HL-60 (cell line): ENCODE results near the gene SH3RF3.

ENCODE experiments used
- DNase-seq, 2 experiments: peaks; one replicate each; pipeline ENCODE4 v3.0.0-alpha.2; 2010 to 2020; ENCODE audit warnings: low read depth in 1 of 2, low spot score in 1 of 2
- H3K27ac ChIP-seq: fragments of 250-450 bp; sonication (Bioruptor Pico); replicated peaks from 2 replicates; pipeline ENCODE4 v1.5.1; 2020; ENCODE audit warnings: mild to moderate bottlenecking, moderate library complexity
- H3K27me3 ChIP-seq: fragments of 250-450 bp; sonication (Bioruptor Pico); 2 replicates; pipeline ENCODE4 v1.5.1; 2021; ENCODE audit warnings: mild to moderate bottlenecking, moderate library complexity; ENCODE audit not compliant: insufficient read depth, poor library complexity, severe bottlenecking
- H3K4me3 ChIP-seq: replicated peaks from 2 replicates; pipeline ENCODE4 v1.5.1; 2011; ENCODE audit warnings: mild to moderate bottlenecking, control low read depth, low read length; ENCODE audit not compliant: insufficient read depth
- GABPA ChIP-seq: IDR thresholded peaks from 2 replicates; pipeline ENCODE4 v1.6.1; 2012; ENCODE audit warnings: low read depth
- POLR2AphosphoS5 ChIP-seq: IDR thresholded peaks from 2 replicates; pipeline ENCODE4 v1.6.1; 2012; ENCODE audit warnings: low read depth
- SPI1 ChIP-seq: IDR thresholded peaks from 2 replicates; pipeline ENCODE4 v1.6.1; 2012; ENCODE audit warnings: low read depth, mild to moderate bottlenecking, borderline replicate concordance
- TF ChIP-seq, protein P1 (sequence below): IDR thresholded peaks from 2 replicates; pipeline ENCODE4 v1.6.1; 2012; ENCODE audit warnings: low read depth; ENCODE audit not compliant: insufficient replicate concordance
- TF ChIP-seq, protein P2 (sequence below): IDR thresholded peaks from one replicate; pipeline ENCODE4 v1.5.1; 2011; ENCODE audit warnings: low read length, control low read depth, inconsistent platforms; ENCODE audit not compliant: insufficient read depth

Gene SH3RF3

DNA sequence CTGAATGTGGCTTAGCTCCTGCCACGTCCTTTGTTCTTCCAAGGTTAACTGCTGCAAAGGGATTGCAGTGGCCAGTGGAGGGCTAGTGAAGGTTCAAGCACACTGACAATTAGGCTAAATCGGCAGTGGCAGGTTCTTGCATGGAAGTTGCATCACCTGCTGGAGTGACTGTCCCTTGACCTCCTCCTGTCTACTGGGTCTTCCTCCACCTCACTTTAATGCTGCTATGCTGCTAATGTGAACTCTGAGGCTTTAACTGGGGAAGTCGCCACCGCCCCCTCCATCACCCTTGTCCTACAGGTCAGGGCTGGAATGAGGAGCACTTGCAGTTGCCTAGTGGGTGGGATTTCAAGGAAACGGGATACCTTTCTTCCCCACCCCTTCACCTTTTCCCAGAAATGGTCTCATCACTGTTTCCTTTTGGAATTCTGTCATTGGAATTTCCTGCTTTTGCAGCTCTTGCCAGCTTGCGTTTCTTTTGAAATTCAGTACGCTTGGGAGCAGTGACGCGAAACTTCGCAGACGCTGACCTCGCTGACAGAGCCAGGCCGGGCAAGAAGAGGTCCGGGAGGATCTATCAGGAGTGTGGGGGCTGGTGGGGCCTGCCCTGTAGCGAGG is 150.3 kb downstream of the SH3RF3 start:
- H3K27me3 ChIP-seq: no peaks in the 10 kb centered on the region
- no peak for TF ChIP-seq GABPA
- no peak for TF ChIP-seq POLR2AphosphoS5
- TF ChIP-seq, protein P1, sequence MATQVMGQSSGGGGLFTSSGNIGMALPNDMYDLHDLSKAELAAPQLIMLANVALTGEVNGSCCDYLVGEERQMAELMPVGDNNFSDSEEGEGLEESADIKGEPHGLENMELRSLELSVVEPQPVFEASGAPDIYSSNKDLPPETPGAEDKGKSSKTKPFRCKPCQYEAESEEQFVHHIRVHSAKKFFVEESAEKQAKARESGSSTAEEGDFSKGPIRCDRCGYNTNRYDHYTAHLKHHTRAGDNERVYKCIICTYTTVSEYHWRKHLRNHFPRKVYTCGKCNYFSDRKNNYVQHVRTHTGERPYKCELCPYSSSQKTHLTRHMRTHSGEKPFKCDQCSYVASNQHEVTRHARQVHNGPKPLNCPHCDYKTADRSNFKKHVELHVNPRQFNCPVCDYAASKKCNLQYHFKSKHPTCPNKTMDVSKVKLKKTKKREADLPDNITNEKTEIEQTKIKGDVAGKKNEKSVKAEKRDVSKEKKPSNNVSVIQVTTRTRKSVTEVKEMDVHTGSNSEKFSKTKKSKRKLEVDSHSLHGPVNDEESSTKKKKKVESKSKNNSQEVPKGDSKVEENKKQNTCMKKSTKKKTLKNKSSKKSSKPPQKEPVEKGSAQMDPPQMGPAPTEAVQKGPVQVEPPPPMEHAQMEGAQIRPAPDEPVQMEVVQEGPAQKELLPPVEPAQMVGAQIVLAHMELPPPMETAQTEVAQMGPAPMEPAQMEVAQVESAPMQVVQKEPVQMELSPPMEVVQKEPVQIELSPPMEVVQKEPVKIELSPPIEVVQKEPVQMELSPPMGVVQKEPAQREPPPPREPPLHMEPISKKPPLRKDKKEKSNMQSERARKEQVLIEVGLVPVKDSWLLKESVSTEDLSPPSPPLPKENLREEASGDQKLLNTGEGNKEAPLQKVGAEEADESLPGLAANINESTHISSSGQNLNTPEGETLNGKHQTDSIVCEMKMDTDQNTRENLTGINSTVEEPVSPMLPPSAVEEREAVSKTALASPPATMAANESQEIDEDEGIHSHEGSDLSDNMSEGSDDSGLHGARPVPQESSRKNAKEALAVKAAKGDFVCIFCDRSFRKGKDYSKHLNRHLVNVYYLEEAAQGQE: no peak
- TF ChIP-seq, protein P2, sequence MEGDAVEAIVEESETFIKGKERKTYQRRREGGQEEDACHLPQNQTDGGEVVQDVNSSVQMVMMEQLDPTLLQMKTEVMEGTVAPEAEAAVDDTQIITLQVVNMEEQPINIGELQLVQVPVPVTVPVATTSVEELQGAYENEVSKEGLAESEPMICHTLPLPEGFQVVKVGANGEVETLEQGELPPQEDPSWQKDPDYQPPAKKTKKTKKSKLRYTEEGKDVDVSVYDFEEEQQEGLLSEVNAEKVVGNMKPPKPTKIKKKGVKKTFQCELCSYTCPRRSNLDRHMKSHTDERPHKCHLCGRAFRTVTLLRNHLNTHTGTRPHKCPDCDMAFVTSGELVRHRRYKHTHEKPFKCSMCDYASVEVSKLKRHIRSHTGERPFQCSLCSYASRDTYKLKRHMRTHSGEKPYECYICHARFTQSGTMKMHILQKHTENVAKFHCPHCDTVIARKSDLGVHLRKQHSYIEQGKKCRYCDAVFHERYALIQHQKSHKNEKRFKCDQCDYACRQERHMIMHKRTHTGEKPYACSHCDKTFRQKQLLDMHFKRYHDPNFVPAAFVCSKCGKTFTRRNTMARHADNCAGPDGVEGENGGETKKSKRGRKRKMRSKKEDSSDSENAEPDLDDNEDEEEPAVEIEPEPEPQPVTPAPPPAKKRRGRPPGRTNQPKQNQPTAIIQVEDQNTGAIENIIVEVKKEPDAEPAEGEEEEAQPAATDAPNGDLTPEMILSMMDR: no peak
- TF ChIP-seq SPI1: no peak
- H3K27ac ChIP-seq: no peak overlapping the region
- no peak for DNase-seq
- no peak overlapping the region for H3K4me3 ChIP-seq

DNA sequence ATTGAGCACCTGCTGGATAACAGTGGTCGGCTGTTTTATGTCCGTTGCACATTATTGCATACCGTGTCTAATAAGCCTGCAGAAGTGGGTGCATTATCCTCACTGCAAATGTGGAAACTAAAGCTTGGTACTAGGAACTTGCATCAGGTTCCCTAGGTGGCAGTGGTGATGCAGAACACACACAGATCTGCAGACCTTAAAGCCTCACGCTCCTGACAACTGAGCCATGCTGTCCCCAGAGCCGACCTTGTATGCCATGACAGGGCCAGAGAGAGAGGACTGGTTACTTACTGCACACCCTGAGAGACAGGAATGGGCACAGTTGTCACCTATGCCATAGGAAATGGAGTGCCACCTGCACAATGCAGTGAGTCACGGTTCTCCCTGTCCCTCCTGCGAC is 151.8 kb downstream of the SH3RF3 start:
- no peak overlapping the region for H3K27ac ChIP-seq
- H3K4me3 ChIP-seq: no peak overlapping the region
- no peak for TF ChIP-seq POLR2AphosphoS5
- TF ChIP-seq, protein P1: no peak
- TF ChIP-seq GABPA: no peak
- no peak for TF ChIP-seq SPI1
- H3K27me3 ChIP-seq: no peaks in the 10 kb centered on the region
- no peak for DNase-seq

DNA sequence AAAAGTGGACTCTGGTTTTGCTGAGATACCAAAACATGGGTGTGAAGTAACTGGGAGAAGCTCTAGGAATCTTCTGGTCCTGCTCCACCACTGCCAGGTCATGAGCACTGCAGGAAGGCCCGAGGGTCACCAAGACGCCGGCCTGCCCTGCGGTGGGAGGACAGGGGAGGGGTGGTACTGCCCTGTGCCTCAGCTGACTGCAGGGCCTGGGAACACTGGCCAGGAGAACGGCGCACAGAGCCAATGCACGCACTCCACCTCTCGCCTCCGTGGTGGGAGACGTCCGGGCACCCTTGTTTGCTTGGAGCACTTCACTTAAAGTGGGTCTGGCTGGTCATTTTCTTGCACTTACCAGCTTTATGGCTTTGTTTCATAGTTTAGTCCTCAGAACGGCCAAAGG is 153.4 kb downstream of the SH3RF3 start:
- DNase-seq: no peak
- TF ChIP-seq, protein P1: no peak
- TF ChIP-seq, protein P2: no peak
- TF ChIP-seq SPI1 (no peak), GABPA (no peak), POLR2AphosphoS5 (no peak)
- no peak overlapping the region for H3K4me3 ChIP-seq
- no peaks in the 10 kb centered on the region for H3K27me3 ChIP-seq
- no peak overlapping the region for H3K27ac ChIP-seq

DNA sequence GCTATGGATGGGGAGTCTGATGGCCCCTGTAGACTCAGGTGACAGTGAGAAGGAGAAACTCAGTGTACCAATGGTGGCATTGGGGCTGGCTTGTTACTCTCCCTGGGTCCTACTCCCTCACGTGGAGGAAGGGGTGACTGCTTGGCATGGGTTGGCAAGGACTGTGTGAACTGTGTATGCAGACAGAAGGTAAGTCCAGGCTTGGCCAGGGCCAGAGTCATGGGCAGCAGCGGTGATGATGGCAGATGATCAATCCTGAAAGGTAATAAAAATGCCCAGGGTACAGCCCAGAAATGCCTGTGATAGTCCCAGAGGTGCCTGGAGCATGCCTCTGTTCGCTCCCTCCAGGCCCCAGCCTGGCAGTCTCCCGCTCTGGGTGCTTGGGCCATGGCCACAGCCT is 153.9 kb downstream of the SH3RF3 start:
- TF ChIP-seq GABPA: no peak
- TF ChIP-seq, protein P1: no peak
- H3K27me3 ChIP-seq: no peaks in the 10 kb centered on the region
- H3K4me3 ChIP-seq: no peak overlapping the region
- H3K27ac ChIP-seq: no peak overlapping the region
- no peak for DNase-seq
